HepG2 (cell line): Measurements from ENCODE around the gene COX14. TPM values are rescaled to one million over a fixed set of nuclear protein-coding genes. Genes with fewer than 3 reads are reported as not detected.

ENCODE experiments used
- ATF7 ChIP-seq, 2 experiments: fragments of 450-650 bp in 1 of 2; sonication (generic) in 1 of 2; formaldehyde crosslinking in 1 of 2; IDR thresholded peaks; 2 replicates each; pipeline versions ENCODE4 v1.4.0 to v1.6.1; 2016 to 2020; ENCODE audit warnings: antibody characterized with exemption in 1 of 2, mild to moderate bottlenecking in 1 of 2, missing genetic modification reagents in 1 of 2
- CBX5 ChIP-seq: sonication (generic); formaldehyde crosslinking; IDR thresholded peaks from 2 replicates; pipeline ENCODE4 v1.4.0; 2020; ENCODE audit warnings: missing genetic modification reagents, borderline replicate concordance
- ELF3 ChIP-seq: IDR thresholded peaks from 2 replicates; pipeline ENCODE4 v1.6.1; 2016; ENCODE audit warnings: missing genetic modification reagents, missing compliant biosample characterization
- HDAC1 ChIP-seq: sonication (generic); formaldehyde crosslinking; IDR thresholded peaks from 2 replicates; pipeline ENCODE4 v1.5.1; 2020; ENCODE audit warnings: mild to moderate bottlenecking, missing genetic modification reagents
- HNRNPLL ChIP-seq: fragments of 200-400 bp; formaldehyde crosslinking; IDR thresholded peaks from 2 replicates; pipeline ENCODE4 v1.6.1; 2017; ENCODE audit warnings: mild to moderate bottlenecking, low read depth, low read length; ENCODE audit not compliant: poor library complexity, severe bottlenecking
- KDM3A ChIP-seq: IDR thresholded peaks from 2 replicates; pipeline ENCODE4 v1.6.1; 2018; ENCODE audit warnings: low read depth, missing compliant biosample characterization
- KDM5A ChIP-seq: fragments of 200-600 bp; sonication (generic); IDR thresholded peaks from 2 replicates; pipeline ENCODE4 v1.7.0; 2018; ENCODE audit warnings: antibody characterized with exemption, mild to moderate bottlenecking, low read length, borderline replicate concordance
- KMT2A ChIP-seq: sonication (generic); formaldehyde crosslinking; IDR thresholded peaks from 2 replicates; pipeline ENCODE4 v1.4.0; 2020; ENCODE audit warnings: missing genetic modification reagents
- MED1 ChIP-seq: sonication (generic); formaldehyde crosslinking; IDR thresholded peaks from 2 replicates; pipeline ENCODE4 v1.4.0; 2020; ENCODE audit warnings: missing genetic modification reagents
- NCOA2 ChIP-seq: sonication (generic); formaldehyde crosslinking; IDR thresholded peaks from 2 replicates; pipeline ENCODE4 v1.8.0; 2022; ENCODE audit warnings: inconsistent platforms
- POLR2G ChIP-seq: fragments of 200-400 bp; formaldehyde crosslinking; IDR thresholded peaks from 2 replicates; pipeline ENCODE4 v1.6.1; 2018; ENCODE audit warnings: mild to moderate bottlenecking, low read depth, low read length, moderate library complexity
- SALL1 ChIP-seq: sonication (generic); formaldehyde crosslinking; IDR thresholded peaks from 2 replicates; pipeline ENCODE4 v1.8.0; 2022; ENCODE audit warnings: mild to moderate bottlenecking, missing genetic modification reagents
- SMYD3 ChIP-seq: sonication (generic); formaldehyde crosslinking; IDR thresholded peaks from 2 replicates; pipeline ENCODE4 v1.8.1; 2023; ENCODE audit warnings: mild to moderate bottlenecking, missing genetic modification reagents
- SRSF1 ChIP-seq: fragments of 200-400 bp; formaldehyde crosslinking; optimal IDR thresholded peaks from 2 replicates; pipeline ENCODE3; 2017; ENCODE audit warnings: mild to moderate bottlenecking, low read depth, low read length, moderate library complexity
- YY1 ChIP-seq: IDR thresholded peaks from 2 replicates; pipeline ENCODE4 v1.6.1; 2011; ENCODE audit warnings: low read length, low read depth, moderate library complexity, mild to moderate bottlenecking; ENCODE audit not compliant: insufficient read depth, insufficient replicate concordance
- ZMYM3 ChIP-seq: sonication (generic); formaldehyde crosslinking; IDR thresholded peaks from 2 replicates; pipeline ENCODE4 v1.5.1; 2020; ENCODE audit warnings: mild to moderate bottlenecking, missing genetic modification reagents
- ZNF350 ChIP-seq: sonication (generic); formaldehyde crosslinking; IDR thresholded peaks from 2 replicates; pipeline ENCODE4 v1.4.0; 2020; ENCODE audit warnings: mild to moderate bottlenecking, low read depth, missing genetic modification reagents, borderline replicate concordance
- ZNF850 ChIP-seq: sonication (generic); formaldehyde crosslinking; conservative IDR thresholded peaks from 2 replicates; pipeline ENCODE4 v1.9.0; 2021; ENCODE audit warnings: mild to moderate bottlenecking, missing genetic modification reagents
- polyA plus RNA-seq, 8 experiments: library from polyadenylated mRNA; depleted of rRNA in 3 of 8; stranded (reverse) in 7 of 8; unstranded in 1 of 8; fragments of >200 nt; fragmentation: Illumina TruSeq in 4 of 8; extraction: Trizol in 4 of 8; gene quantifications; 2 replicates each; pipeline versions ENCODE4 v1.2.1 to v1.2.3, GENCODE V29; 2011 to 2016; ENCODE audit warnings: low read depth in 4 of 8, missing spikeins in 1 of 8, mixed read lengths in 1 of 8; ENCODE audit not compliant: insufficient read depth in 1 of 8
- total RNA-seq, 5 experiments: library from RNA; depleted of rRNA; stranded (reverse); fragments of >200 nt; fragmentation: Illumina TruSeq; extraction: Trizol; gene quantifications; 2 replicates each; pipeline ENCODE4 v1.2.3, GENCODE V29; 2016; ENCODE audit warnings: low read depth in 1 of 5
- TF ChIP-seq, protein P1 (sequence below): sonication (generic); formaldehyde crosslinking; IDR thresholded peaks from 2 replicates; pipeline ENCODE4 v1.5.1; 2020; ENCODE audit warnings: mild to moderate bottlenecking, moderate library complexity, missing genetic modification reagents
- TF ChIP-seq, protein P2 (sequence below): sonication (generic); formaldehyde crosslinking; IDR thresholded peaks from 2 replicates; pipeline ENCODE4 v1.5.1; 2020; ENCODE audit warnings: missing genetic modification reagents, mild to moderate bottlenecking, borderline replicate concordance
- TF ChIP-seq, protein P3 (sequence below): sonication (generic); formaldehyde crosslinking; IDR thresholded peaks from 2 replicates; pipeline ENCODE4 v1.4.0; 2020; ENCODE audit warnings: missing genetic modification reagents
- TF ChIP-seq, protein P4 (sequence below): sonication (generic); formaldehyde crosslinking; IDR thresholded peaks from 2 replicates; pipeline ENCODE4 v1.4.0; 2020; ENCODE audit warnings: missing genetic modification reagents, borderline replicate concordance

Gene COX14
- total and polyA plus RNA-seq, 2 of the 13 experiments (the other 11 are each of a cell fraction or from before 2014, with no cell fraction given): 53.0 to 71.6 TPM

DNA sequence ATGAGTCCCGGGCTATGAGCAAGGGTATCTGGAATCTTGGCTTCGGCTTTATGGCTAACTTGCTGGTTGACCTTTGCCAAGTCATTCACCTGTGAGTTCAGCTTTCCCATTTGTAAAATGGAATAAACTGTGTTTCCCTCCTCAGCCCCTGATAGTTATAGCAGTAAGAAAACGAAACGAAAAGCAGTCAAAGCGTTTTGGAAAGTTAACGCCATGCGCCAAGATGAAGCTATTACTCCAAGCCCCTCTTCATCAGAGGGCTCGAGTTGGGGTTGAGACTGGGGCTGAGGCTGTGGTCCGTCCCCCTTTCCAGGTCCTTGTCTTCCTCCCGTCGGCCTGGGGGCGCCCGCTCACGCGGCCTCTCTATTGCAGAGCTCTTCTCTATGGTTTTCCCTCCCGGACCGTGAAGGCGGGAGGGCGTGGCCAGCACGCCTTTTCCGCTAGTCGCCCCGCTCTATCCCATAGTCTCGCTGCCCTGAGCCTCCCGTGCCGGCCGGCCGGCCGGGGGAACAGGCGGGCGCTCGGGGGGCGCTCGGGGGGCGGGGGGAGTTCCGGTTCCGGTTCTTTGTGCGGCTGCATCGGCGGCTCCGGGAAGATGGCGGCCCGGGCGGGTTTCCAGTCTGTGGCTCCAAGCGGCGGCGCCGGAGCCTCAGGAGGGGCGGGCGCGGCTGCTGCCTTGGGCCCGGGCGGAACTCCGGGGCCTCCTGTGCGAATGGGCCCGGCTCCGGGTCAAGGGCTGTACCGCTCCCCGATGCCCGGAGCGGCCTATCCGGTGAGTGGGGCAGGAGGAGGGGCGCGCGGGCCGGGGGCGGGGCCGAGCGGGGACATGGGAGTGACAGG, 27.0 kb upstream of the COX14 start, which contains the start of gene SMARCD1 (continued):
- TF ChIP-seq, protein P1, sequence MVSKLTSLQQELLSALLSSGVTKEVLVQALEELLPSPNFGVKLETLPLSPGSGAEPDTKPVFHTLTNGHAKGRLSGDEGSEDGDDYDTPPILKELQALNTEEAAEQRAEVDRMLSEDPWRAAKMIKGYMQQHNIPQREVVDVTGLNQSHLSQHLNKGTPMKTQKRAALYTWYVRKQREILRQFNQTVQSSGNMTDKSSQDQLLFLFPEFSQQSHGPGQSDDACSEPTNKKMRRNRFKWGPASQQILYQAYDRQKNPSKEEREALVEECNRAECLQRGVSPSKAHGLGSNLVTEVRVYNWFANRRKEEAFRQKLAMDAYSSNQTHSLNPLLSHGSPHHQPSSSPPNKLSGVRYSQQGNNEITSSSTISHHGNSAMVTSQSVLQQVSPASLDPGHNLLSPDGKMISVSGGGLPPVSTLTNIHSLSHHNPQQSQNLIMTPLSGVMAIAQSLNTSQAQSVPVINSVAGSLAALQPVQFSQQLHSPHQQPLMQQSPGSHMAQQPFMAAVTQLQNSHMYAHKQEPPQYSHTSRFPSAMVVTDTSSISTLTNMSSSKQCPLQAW (CRISPR knock-in tag): peak; percentile 86
- TF ChIP-seq KMT2A (CRISPR knock-in tag) (peak; percentile 37; the same call in 1 of the 2 replicates), ZNF350 (CRISPR knock-in tag) (peak; percentile 44; the same call in 1 of the 2 replicates), KDM5A (peak; percentile 77; the same call in 1 of the 2 replicates), YY1 (peak; percentile 91), SMYD3 (CRISPR knock-in tag) (no peak; the same call in 1 of the 2 replicates), ATF7 (IDR thresholded peaks at IDR 0.05) (no peak), ATF7 (CRISPR knock-in tag; IDR thresholded peaks at IDR 0.05) (no peak), HNRNPLL (peak; percentile 74), NCOA2 (CRISPR knock-in tag) (0 out of 2 replicates have a peak, but pooled peaks have one; percentile 7), MED1 (CRISPR knock-in tag) (peak; percentile 45; the same call in 1 of the 2 replicates), POLR2G (peak; percentile 72), ZNF850 (no peak), ELF3 (peak; percentile 26; the same call in 1 of the 2 replicates), SRSF1 (peak; percentile 62), SALL1 (CRISPR knock-in tag) (peak; percentile 69), CBX5 (peak; percentile 39; the same call in 1 of the 2 replicates), HDAC1 (CRISPR knock-in tag) (peak; percentile 65), KDM3A (CRISPR knock-in tag) (no peak), ZMYM3 (CRISPR knock-in tag) (no peak)
- TF ChIP-seq, protein P2, sequence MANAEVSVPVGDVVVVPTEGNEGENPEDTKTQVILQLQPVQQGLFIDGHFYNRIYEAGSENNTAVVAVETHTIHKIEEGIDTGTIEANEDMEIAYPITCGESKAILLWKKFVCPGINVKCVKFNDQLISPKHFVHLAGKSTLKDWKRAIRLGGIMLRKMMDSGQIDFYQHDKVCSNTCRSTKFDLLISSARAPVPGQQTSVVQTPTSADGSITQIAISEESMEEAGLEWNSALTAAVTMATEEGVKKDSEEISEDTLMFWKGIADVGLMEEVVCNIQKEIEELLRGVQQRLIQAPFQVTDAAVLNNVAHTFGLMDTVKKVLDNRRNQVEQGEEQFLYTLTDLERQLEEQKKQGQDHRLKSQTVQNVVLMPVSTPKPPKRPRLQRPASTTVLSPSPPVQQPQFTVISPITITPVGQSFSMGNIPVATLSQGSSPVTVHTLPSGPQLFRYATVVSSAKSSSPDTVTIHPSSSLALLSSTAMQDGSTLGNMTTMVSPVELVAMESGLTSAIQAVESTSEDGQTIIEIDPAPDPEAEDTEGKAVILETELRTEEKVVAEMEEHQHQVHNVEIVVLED: peak; percentile 66; the same call in 1 of the 2 replicates
- TF ChIP-seq, protein P3, sequence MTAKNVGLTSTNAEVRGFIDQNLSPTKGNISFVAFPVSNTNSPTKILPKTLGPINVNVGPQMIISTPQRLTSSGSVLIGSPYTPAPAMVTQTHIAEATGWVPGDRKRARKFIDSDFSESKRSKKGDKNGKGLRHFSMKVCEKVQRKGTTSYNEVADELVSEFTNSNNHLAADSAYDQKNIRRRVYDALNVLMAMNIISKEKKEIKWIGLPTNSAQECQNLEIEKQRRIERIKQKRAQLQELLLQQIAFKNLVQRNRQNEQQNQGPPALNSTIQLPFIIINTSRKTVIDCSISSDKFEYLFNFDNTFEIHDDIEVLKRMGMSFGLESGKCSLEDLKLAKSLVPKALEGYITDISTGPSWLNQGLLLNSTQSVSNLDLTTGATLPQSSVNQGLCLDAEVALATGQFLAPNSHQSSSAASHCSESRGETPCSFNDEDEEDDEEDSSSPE (CRISPR knock-in tag): peak; percentile 43; the same call in 1 of the 2 replicates
- TF ChIP-seq, protein P4, sequence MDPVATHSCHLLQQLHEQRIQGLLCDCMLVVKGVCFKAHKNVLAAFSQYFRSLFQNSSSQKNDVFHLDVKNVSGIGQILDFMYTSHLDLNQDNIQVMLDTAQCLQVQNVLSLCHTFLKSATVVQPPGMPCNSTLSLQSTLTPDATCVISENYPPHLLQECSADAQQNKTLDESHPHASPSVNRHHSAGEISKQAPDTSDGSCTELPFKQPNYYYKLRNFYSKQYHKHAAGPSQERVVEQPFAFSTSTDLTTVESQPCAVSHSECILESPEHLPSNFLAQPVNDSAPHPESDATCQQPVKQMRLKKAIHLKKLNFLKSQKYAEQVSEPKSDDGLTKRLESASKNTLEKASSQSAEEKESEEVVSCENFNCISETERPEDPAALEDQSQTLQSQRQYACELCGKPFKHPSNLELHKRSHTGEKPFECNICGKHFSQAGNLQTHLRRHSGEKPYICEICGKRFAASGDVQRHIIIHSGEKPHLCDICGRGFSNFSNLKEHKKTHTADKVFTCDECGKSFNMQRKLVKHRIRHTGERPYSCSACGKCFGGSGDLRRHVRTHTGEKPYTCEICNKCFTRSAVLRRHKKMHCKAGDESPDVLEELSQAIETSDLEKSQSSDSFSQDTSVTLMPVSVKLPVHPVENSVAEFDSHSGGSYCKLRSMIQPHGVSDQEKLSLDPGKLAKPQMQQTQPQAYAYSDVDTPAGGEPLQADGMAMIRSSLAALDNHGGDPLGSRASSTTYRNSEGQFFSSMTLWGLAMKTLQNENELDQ (CRISPR knock-in tag): no peak
